Fibroblast of pulmonary artery (primary cell): ENCODE measurements around the gene CNTN6.

Source experiments
- DNase-seq: peaks from one replicate; pipeline ENCODE4 v3.0.0-alpha.2; 2010; ENCODE audit warnings: low read depth
- H3K4me3 ChIP-seq: replicated peaks from 2 replicates; pipeline ENCODE4 v1.5.1; 2011; ENCODE audit warnings: low read depth, mild to moderate bottlenecking, control low read depth, low read length, moderate library complexity
- TF ChIP-seq, protein P1 (sequence below): IDR thresholded peaks from 2 replicates; pipeline ENCODE4 v1.5.1; 2011; ENCODE audit warnings: mild to moderate bottlenecking, control low read depth, low read length, inconsistent platforms; ENCODE audit errors: missing control alignments

CNTN6 gene

GRCh38 chr3:1348547-1348946 is 255.7 kb downstream of the CNTN6 start:
- no peak for DNase-seq
- TF ChIP-seq, protein P1, sequence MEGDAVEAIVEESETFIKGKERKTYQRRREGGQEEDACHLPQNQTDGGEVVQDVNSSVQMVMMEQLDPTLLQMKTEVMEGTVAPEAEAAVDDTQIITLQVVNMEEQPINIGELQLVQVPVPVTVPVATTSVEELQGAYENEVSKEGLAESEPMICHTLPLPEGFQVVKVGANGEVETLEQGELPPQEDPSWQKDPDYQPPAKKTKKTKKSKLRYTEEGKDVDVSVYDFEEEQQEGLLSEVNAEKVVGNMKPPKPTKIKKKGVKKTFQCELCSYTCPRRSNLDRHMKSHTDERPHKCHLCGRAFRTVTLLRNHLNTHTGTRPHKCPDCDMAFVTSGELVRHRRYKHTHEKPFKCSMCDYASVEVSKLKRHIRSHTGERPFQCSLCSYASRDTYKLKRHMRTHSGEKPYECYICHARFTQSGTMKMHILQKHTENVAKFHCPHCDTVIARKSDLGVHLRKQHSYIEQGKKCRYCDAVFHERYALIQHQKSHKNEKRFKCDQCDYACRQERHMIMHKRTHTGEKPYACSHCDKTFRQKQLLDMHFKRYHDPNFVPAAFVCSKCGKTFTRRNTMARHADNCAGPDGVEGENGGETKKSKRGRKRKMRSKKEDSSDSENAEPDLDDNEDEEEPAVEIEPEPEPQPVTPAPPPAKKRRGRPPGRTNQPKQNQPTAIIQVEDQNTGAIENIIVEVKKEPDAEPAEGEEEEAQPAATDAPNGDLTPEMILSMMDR: no peak
- no peak overlapping the region for H3K4me3 ChIP-seq

DNA sequence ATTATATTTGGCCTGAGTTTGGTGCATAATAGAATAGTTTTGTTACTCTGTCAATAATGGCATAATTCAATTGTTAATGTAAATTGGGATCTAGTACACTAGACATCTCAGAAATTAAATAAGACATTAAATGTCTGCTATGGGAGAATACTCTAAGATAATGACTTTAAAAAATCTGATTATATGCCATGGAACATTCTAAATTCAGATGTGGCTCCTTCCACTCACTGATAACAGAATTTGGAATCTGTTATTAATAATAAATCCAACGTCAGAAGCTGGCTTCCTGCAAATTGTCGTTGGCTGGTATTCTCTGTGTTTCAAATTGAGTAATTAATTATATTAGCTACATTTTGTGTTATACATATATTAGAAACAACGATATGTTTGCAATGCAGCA is 258.1 kb downstream of the CNTN6 start:
- H3K4me3 ChIP-seq: no peak overlapping the region
- TF ChIP-seq, protein P1: no peak
- DNase-seq: no peak

GRCh38 chr3:1355691-1356090 is 262.9 kb downstream of the CNTN6 start:
- no peak overlapping the region for H3K4me3 ChIP-seq
- TF ChIP-seq, protein P1: no peak

GRCh38 chr3:1356101-1356500 is 263.3 kb downstream of the CNTN6 start:
- TF ChIP-seq, protein P1: no peak
- DNase-seq: no peak
- H3K4me3 ChIP-seq: no peak overlapping the region

More at GRCh38 chr3:1355691-1356090, 262.9 kb downstream of the CNTN6 start:
- no peak for DNase-seq

DNA sequence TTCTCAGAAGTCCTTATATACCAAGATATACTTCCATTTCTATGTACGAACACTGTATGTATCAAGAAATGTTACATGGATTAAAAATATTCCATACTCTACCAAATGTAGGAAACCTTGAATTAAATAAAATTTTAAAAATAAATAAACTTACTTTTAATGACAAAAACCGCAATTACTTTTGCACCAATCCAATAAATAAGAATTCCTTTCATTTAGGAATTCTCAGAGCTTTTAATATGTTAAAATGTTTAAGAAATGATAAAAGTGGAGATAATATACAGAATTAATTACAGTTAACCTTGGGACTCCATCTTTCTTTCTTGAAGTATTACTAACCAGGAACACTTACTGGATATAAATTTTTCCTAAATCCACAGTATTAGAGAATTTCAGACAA is 272.7 kb downstream of the CNTN6 start:
- no peak for DNase-seq
- TF ChIP-seq, protein P1: no peak
- H3K4me3 ChIP-seq: no peak overlapping the region

GRCh38 chr3:1374471-1374870 is 281.6 kb downstream of the CNTN6 start:
- TF ChIP-seq, protein P1: no peak
- no peak for DNase-seq
- H3K4me3 ChIP-seq: no peak overlapping the region

DNA sequence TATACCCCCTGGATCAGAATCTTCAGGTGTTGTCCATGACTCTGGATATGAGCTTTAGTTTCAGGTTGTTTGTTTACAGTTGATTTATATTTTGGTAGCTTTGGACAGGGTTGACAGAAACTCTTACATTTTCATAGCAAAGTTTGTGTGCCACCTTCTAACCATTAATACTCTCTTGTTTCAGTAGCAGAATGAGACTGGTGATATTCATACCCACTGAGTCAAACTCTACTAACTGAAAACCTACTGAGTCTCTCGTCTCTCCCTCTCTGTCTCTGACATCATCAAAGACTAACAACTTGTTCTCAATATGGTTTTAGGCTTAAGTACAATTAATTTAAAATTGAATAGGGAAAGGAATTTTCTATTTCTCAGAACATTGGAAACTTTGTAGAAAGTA is 282.3 kb downstream of the CNTN6 start:
- TF ChIP-seq, protein P1: no peak
- no peak overlapping the region for H3K4me3 ChIP-seq
- no peak for DNase-seq
